ENCODE measurements around the gene VWDE.

Gene VWDE

DNA sequence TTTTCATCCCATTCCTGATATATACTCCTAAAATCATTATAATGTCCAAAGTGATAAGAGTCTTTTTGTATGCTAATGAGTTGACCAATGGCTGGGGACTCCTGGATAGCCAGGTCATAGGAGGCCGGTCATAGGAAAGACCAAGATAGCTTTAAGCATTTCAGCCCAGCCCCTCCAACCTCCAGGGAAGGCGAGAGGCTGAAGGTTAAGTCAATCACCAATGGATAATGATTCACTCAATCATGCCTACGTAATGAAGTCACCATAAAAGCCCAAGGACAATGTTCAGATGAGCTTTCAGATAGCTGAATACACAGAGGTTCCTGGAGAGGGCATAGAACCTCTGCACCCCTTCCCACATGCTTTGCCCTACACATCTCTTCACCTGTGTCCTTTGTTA, 75.7 kb downstream of the VWDE start:
- no peak for DNase-seq

DNA sequence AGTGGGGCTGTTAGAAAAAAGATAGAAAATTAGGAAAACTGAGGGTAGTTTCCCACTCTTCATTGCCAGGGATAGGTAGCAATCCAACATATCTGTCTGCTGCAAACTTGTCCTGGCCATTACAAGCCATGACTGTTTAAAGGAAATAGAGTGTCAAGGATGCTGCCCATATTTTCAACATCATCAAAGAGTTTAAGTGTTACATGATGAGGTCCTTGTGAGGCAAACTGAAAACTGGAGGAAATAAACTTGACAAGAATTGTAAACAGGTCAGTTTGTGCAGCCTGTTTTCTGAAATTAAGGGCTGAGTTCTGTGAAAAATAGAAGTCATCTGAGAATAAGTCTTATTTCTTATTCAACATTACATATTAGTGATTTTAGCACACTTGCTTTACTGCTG, 78.0 kb downstream of the VWDE start:
- DNase-seq: no peak

DNA sequence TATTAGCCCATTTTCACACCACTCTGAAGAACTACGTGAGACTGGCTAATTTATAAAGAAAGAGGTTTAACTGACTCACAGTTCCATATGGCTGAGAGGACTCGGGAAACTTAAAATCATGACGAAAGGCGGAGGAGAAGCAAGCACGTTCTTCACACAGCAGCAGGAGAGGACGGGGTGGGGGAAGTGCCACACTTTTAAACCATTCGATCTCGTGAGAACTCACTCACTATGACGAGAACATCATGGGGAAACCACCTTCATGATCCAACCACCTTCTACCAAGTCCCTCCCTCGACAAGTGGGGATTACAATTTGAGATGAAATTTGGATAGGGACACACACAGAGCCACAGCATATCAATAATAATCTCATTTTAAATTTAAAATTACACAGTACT, 80.2 kb downstream of the VWDE start:
- DNase-seq: no peak

DNA sequence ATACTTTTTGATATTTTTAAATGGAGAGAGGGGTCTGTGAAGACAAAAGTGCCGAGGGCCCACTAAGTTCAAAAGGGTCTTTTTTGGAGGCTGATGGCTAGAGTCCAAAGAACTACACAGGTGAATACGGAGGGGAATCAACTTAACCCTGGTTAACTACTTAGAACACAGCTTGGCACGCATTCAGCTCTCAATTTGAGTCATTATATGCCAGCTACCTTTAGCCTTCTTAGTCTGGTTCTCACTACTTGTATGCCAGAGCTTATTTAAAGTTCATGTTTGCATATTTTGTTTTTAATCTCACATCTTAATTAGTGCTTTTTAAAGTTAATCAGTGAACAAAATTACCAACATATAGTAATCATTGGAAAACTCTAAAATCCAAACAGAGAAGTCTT, 80.8 kb downstream of the VWDE start:
- DNase-seq: no peak

DNA sequence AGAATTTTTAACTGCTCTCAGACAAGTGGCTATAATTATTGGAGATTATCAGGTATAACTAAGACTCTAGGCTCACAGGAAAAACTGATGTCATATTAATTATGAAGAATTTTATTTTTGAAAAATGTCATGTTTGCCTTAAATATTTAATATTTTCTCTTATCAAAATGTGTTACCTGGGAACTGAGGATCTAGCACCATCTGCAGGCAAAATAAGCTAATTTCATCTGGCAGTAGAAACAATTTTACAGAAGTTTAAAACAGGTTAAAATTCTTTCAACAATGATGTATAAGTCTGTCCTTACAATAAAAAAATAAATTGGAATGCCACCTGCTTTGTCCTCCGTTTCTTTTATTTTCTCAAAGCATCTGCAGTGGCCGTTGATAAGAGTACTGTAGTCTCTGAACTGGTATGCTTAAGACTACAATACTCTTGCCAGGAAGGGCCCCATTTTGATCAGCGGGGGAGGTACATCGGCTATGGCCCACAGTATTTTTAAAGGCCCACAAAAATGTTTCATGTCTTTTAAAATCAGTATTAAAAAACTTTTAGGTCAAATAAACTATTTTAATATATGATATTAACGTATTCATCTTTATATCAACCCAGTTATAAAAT, 81.3 kb downstream of the VWDE start:
- no peak for DNase-seq

- no peak for DNase-seq
These were observed 82.5 kb downstream of the VWDE start for GRCh38 chr7:12320987-12321647.

- DNase-seq: no peak
These were observed 83.3 kb downstream of the VWDE start for GRCh38 chr7:12320241-12320986.

- no peak for DNase-seq
These were observed 86.0 kb downstream of the VWDE start for GRCh38 chr7:12317675-12318074.

GRCh38 chr7:12316925-12317324, 86.7 kb downstream of the VWDE start:
- no peak for DNase-seq

DNA sequence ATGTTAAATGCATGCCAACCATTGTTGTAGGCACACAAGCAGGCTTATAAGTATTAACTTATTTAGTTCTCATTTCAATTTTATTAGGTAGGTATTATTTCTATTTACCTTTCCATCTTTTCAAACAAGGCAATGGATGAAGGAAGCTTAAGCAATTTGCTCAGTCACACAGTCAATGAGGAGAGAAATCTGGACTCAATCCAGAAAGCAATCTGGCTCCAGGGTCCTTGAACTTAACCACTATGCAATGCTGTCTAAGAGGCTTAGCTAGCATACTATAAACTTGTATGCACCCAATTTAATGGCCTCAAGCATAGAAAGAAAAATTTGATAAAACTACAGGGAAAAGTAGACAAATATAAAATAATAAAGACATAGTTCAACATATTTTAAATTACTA, 88.6 kb downstream of the VWDE start:
- DNase-seq: peak; percentile 63

- no peak for DNase-seq
These were observed 89.5 kb downstream of the VWDE start for GRCh38 chr7:12314199-12314598.

DNA sequence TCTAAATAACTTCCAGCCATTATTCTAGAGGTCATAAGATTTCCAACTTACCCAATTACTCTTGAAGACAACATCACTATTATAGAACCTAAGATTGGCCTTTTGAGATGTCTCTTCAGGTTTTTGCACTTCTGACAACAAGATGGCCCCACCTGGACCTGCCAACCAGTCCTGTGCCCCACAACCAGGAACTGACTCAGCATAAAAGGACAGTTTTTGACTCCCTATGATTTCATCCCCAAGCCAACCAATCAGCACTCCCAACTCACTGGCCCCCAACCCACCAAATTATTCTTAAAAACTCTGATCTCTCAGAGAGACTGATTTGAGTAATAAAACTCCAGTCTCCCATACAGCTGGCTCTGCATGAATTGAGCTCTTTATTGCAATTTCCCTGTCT, 98.2 kb downstream of the VWDE start:
- no peak for DNase-seq

DNA sequence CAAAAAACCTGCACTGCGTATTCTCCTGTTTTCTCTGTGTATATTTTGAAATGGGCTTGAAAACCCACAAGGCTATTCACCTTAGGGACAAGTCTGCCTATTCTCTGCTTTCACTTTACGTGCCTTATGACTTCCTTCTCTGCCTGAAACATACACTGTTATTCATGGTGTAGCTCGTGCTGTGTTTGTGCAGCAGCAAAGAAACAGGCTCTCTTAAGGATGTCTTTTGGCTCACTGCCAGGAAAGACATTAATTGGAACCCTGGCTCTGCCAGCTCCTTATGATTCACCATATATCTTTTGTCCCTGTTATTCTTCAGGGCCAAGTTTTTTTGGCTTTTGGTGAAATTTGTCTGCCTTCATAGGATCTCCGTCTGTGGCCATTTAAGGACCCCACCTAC, 100.2 kb downstream of the VWDE start:
- peak; percentile 95 for DNase-seq

GRCh38 chr7:12303062-12303461, 100.6 kb downstream of the VWDE start:
- DNase-seq: no peak

- DNase-seq: no peak
These were observed 103.2 kb downstream of the VWDE start for GRCh38 chr7:12300415-12300814.

DNA sequence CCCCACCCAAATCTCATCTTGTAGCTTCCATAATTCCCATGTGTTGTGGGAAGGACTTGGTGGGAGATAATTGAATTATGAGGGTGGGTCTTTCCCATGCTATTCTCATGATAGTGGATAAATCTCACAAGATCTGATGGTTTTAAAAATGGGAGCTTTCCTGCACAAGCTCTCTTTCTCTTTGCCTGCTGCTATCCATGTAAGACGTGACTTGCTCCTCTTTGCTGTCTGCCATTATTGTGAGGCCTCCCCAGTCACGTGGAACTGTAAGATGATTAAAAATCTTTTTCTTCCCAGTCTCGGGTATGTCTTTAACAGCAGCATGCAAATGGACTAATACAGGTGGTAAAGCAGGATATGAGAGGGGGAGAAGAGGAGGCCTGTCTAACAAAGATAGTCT, 104.3 kb downstream of the VWDE start:
- DNase-seq: no peak

DNA sequence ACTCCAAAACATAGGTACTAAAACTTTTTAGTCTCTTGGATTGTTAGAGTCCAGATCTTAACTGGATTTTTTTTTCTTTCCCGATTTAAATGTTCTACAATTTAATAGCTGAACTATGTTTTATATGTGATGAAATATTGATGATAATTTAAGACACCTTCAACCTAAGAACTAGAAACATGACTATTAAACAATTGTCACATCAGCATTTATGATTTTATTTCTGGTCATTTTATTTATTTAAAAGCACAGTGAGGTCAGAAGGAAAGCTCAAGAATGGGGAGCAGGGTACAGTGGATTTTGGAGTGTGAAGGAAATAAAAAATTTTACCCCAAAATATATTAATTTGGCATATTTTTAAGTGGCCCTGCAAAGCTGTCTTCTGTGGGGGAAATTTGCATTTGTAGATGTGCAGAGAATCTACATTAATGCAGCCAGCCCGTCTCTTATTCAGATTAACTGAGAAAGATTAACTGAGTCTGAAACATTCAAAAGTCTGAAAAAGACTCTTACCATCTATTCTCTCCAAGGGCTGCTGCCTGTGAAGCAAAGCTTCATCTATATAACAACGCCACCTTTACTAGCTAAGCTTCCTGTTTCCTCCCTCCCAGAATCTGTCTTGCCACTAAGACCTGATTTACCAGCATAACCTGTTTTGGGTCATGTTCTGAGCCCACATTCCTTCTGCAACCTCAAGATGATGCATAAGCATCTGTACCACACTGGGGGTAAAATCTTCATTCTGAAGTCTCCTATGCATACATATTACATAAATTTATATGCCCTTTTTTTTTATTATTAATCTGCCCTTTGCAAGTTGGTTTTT, 106.2 kb downstream of the VWDE start:
- no peak for DNase-seq

DNA sequence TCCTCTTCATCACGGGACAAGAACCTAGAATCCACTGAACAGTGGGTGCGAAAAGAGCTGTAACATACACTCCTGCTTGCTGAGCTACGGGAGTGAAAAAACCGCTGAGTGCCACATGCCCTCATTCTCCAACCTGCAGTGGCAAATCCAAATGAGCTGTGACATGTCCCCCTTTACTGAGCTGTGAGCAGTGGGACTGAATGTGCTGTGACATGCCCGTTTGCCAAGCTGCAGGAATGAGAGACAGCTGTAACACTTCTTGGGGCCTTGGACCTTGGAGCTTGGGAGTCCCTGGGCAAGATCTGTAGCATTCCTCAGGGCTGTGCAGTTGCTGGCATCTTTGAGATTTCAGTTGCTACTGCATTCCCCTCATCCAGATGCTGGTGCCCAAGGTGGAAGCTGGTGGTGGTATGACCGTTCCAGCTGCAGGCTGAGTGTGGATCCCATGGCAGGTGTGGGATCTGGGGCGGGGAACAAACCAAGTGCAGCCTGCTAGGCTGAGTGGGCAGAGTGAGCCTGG, 107.6 kb downstream of the VWDE start:
- no peak for DNase-seq

GRCh38 chr7:12294701-12295100, 109.0 kb downstream of the VWDE start:
- no peak for DNase-seq

DNA sequence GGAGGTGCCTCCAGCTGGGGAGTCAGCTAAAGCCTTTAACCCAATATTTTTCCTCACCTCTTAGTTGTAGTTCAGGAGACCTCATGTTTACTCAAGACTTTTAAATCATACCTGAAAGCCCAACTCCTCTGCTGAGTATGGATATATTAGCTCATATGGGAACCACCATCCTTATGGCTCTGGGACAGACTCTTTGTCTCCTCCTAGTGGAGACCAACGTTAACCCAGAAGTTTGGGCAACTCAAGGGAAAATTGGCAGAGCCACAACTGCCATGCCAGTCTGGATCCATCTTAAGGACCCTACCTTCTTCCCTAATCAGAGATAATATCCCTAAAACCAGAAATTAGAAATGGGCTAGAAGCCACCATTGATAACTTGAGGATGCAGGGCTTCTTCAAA, 111.8 kb downstream of the VWDE start:
- no peak for DNase-seq

- DNase-seq: no peak
These were observed 112.9 kb downstream of the VWDE start for GRCh38 chr7:12290761-12291160.

DNA sequence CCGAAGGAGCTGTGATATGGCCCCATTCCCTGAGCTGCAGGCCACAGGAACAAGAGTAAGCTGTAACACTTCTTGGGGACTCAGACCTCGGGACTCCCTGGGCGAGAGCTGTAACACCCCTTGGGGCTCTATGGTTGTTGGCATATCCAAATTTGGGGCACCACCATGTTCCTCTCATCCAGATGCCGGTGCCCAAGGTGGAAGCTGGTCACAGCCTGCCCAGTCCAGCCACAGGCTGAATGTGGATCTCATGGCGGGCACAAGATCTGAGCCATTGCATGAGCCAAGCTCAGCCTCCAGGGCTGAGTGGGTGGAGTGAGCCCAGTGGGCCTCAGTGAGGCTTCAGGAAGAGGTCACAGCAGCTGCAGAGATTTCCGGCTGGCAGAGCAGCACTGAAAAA, 113.7 kb downstream of the VWDE start:
- no peak for DNase-seq

DNA sequence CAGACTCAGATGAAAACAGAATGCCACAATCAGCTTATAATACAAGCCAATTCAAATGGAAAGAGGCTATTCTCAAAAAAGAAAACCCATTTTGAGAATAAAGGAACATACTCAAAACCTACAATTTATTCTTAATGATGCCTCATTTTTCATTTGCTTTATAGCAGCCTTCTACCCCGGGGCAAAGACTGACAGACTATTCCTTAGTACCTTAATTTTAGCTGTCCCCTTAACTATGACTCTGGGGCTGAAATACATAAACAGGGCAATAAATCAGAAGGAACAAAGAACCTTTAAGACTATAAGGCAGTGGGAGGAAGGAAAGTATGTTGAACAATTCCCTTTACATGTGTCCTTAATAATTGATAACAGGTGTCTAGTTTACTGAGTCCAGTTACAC, 115.8 kb downstream of the VWDE start:
- no peak for DNase-seq
